ENCODE measurements around the gene TMEM229A.
"Not testable (repeated sequence)": the region's sequence is repeated elsewhere in the genome, so short reads cannot be mapped to it uniquely, and the experiment has no call there.

TMEM229A gene

GRCh38 chr7:124033807-124034753, 1.2 kb upstream of the TMEM229A start:
- no peak overlapping the region for H3K27ac ChIP-seq
- DNase-seq (ENCODE audit: low read depth, low spot score) = no peak

- H3K27ac ChIP-seq = no peak overlapping the region
These were observed 384 bp upstream of the TMEM229A start for GRCh38 chr7:124033095-124033806.

GRCh38 chr7:124031919-124032318, 948 bp downstream of the TMEM229A start:
- no peak overlapping the region for H3K27ac ChIP-seq
- no peak for DNase-seq (ENCODE audit: low read depth, low spot score)

More at GRCh38 chr7:124033095-124033806, 384 bp upstream of the TMEM229A start:
- DNase-seq (ENCODE audit: low read depth, low spot score) = no peak

- H3K27ac ChIP-seq = no peak overlapping the region
- DNase-seq (ENCODE audit: low read depth, low spot score) = no peak
These were observed 1.5 kb downstream of the TMEM229A start for GRCh38 chr7:124031406-124031805.

- DNase-seq (ENCODE audit: low read depth, low spot score) = no peak
- H3K27ac ChIP-seq = no peak overlapping the region
These were observed 1.9 kb downstream of the TMEM229A start for GRCh38 chr7:124030964-124031363.

GRCh38 chr7:124029396-124030188, 3.3 kb downstream of the TMEM229A start:
- H3K27ac ChIP-seq = no peak overlapping the region
- DNase-seq (ENCODE audit: low read depth, low spot score) = no peak

- DNase-seq (ENCODE audit: low read depth, low spot score) = no peak
- no peak overlapping the region for H3K27ac ChIP-seq
These were observed 5.6 kb downstream of the TMEM229A start for GRCh38 chr7:124027236-124027635.

GRCh38 chr7:124024329-124024728, 8.5 kb downstream of the TMEM229A start:
- H3K27ac ChIP-seq; DNase-seq (ENCODE audit: low read depth, low spot score): not testable (repeated sequence)

GRCh38 chr7:124022551-124022950, 10.3 kb downstream of the TMEM229A start:
- DNase-seq (ENCODE audit: low read depth, low spot score) = no peak
- H3K27ac ChIP-seq = no peak overlapping the region

GRCh38 chr7:124020060-124020459, 12.8 kb downstream of the TMEM229A start:
- no peak overlapping the region for H3K27ac ChIP-seq

GRCh38 chr7:124013306-124013705, 19.6 kb downstream of the TMEM229A start:
- no peak for DNase-seq (ENCODE audit: low read depth, low spot score)
- H3K27ac ChIP-seq = no peak overlapping the region

More at GRCh38 chr7:124020060-124020459, 12.8 kb downstream of the TMEM229A start:
- no peak for DNase-seq (ENCODE audit: low read depth, low spot score)

- no peak for DNase-seq (ENCODE audit: low read depth, low spot score)
- H3K27ac ChIP-seq = no peak overlapping the region
These were observed 20.0 kb downstream of the TMEM229A start for GRCh38 chr7:124012864-124013263.

GRCh38 chr7:124009321-124009720, 23.5 kb downstream of the TMEM229A start:
- DNase-seq (ENCODE audit: low read depth, low spot score) = no peak

GRCh38 chr7:124008296-124008695, 24.6 kb downstream of the TMEM229A start:
- DNase-seq (ENCODE audit: low read depth, low spot score); H3K27ac ChIP-seq: not testable (repeated sequence)

More at GRCh38 chr7:124009321-124009720, 23.5 kb downstream of the TMEM229A start:
- H3K27ac ChIP-seq = no peak overlapping the region

- DNase-seq (ENCODE audit: low read depth, low spot score) = peak; percentile 6
- H3K27ac ChIP-seq = no peak overlapping the region
These were observed 33.2 kb downstream of the TMEM229A start for GRCh38 chr7:123999703-124000102.

GRCh38 chr7:123998921-123999320, 33.9 kb downstream of the TMEM229A start:
- no peak for DNase-seq (ENCODE audit: low read depth, low spot score)
- no peak overlapping the region for H3K27ac ChIP-seq

- no peak overlapping the region for H3K27ac ChIP-seq
- DNase-seq (ENCODE audit: low read depth, low spot score) = no peak
These were observed 36.6 kb downstream of the TMEM229A start for GRCh38 chr7:123996327-123996625.

- no peak overlapping the region for H3K27ac ChIP-seq
- DNase-seq (ENCODE audit: low read depth, low spot score) = no peak
These were observed 37.1 kb downstream of the TMEM229A start for GRCh38 chr7:123995617-123996326.

- H3K27ac ChIP-seq = no peak overlapping the region
- DNase-seq (ENCODE audit: low read depth, low spot score) = no peak
These were observed 38.4 kb downstream of the TMEM229A start for GRCh38 chr7:123994449-123994848.

GRCh38 chr7:123993996-123994395, 38.9 kb downstream of the TMEM229A start:
- H3K27ac ChIP-seq = no peak overlapping the region
- no peak for DNase-seq (ENCODE audit: low read depth, low spot score)
